Prostate gland (tissue), 2 donors: ENCODE measurements around the gene GNAS.

Experiments
- CTCF ChIP-seq, 4 experiments: fragments of 200-600 bp in 2 of 4; fragments of 450-650 bp in 2 of 4; sonication (generic) in 2 of 4; IDR thresholded peaks; 1 replicate in 3 of 4; 2 replicates in 1 of 4; pipeline ENCODE4 v1.5.1; 2016 to 2019; ENCODE audit warnings: antibody characterized with exemption in 4 of 4, mild to moderate bottlenecking in 2 of 4, moderate library complexity in 2 of 4
- POLR2A ChIP-seq: fragments of 450-650 bp; IDR thresholded peaks from one replicate; pipeline ENCODE4 v1.6.1; 2016; ENCODE audit warnings: antibody characterized with exemption, mild to moderate bottlenecking
- POLR2AphosphoS5 ChIP-seq: sonication (generic); formaldehyde crosslinking; IDR thresholded peaks from one replicate; pipeline ENCODE4 v1.6.1; 2017; ENCODE audit warnings: antibody characterized with exemption

GRCh38 chr20:58897488-58897887 lies 45.0 kb downstream of the GNAS start:
- no peak for TF ChIP-seq POLR2A
- no peak for TF ChIP-seq POLR2AphosphoS5
- TF ChIP-seq CTCF (IDR thresholded peaks at IDR 0.05), result no peak
